Sigmoid colon (tissue), 4 donors: ENCODE data around the gene TSC2.
"Not testable (repeated sequence)": the region's sequence is repeated elsewhere in the genome, so short reads cannot be mapped to it uniquely, and the experiment has no call there.

Source experiments
- CTCF ChIP-seq, 4 experiments: fragments of 450-650 bp in 3 of 4; fragments of 200-600 bp in 1 of 4; IDR thresholded peaks; one replicate each; pipeline ENCODE4 v1.5.1; 2016 to 2019; ENCODE audit warnings: antibody characterized with exemption in 4 of 4, mild to moderate bottlenecking in 3 of 4, moderate library complexity in 2 of 4
- POLR2A ChIP-seq, 2 donors: fragments of 450-650 bp; IDR thresholded peaks; one replicate each; pipeline ENCODE4 v1.6.1; 2016; ENCODE audit warnings: antibody characterized with exemption in 2 of 2, mild to moderate bottlenecking in 2 of 2, moderate library complexity in 2 of 2
- POLR2AphosphoS5 ChIP-seq, 4 donors: sonication (generic); formaldehyde crosslinking; IDR thresholded peaks; one replicate each; pipeline ENCODE4 v1.6.1; 2017; ENCODE audit warnings: antibody characterized with exemption in 4 of 4

GRCh38 chr16:2105291-2105690 is 57.5 kb downstream of the TSC2 start:
- TF ChIP-seq CTCF, POLR2A, POLR2AphosphoS5 (IDR thresholded peaks at IDR 0.05): not testable (repeated sequence)
